HFF-Myc (cell line): Measurements from ENCODE around the gene MINDY3.

Experiments
- DNase-seq: peaks from one replicate; pipeline ENCODE4 v3.0.0-alpha.2; 2011; ENCODE audit warnings: low read depth; ENCODE audit errors: extremely low read depth
- H3K4me3 ChIP-seq: replicated peaks from 2 replicates; pipeline ENCODE4 v1.5.1; 2011; ENCODE audit warnings: low read depth, mild to moderate bottlenecking, control low read depth, low read length
- TF ChIP-seq, protein P1 (sequence below): IDR thresholded peaks from 2 replicates; pipeline ENCODE4 v1.5.1; 2012; ENCODE audit warnings: mild to moderate bottlenecking, low read depth, low read length, control low read depth; ENCODE audit errors: missing control alignments

The MINDY3 gene

DNA sequence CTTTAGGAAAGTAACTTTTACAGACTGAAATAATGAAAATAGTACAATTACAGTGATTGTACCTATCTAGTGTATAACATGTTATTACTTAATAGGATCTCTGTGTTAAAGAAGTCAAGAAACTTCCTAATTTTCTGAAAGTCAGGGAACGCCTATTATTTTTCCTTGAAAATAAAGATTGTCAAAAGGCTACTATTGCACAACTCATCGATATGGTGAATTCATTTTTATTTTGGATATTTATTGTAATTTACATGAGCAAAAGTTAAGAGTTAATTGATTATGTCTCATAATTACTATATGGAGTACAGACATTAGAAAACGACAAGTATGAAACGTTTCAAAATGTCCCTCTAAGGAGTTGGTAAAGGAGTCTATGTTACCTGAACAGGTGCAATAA is 12.8 kb downstream of the MINDY3 start:
- no peak overlapping the region for H3K4me3 ChIP-seq
- TF ChIP-seq, protein P1, sequence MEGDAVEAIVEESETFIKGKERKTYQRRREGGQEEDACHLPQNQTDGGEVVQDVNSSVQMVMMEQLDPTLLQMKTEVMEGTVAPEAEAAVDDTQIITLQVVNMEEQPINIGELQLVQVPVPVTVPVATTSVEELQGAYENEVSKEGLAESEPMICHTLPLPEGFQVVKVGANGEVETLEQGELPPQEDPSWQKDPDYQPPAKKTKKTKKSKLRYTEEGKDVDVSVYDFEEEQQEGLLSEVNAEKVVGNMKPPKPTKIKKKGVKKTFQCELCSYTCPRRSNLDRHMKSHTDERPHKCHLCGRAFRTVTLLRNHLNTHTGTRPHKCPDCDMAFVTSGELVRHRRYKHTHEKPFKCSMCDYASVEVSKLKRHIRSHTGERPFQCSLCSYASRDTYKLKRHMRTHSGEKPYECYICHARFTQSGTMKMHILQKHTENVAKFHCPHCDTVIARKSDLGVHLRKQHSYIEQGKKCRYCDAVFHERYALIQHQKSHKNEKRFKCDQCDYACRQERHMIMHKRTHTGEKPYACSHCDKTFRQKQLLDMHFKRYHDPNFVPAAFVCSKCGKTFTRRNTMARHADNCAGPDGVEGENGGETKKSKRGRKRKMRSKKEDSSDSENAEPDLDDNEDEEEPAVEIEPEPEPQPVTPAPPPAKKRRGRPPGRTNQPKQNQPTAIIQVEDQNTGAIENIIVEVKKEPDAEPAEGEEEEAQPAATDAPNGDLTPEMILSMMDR, result no peak
- no peak for DNase-seq

- no peak overlapping the region for H3K4me3 ChIP-seq
- DNase-seq, result no peak
- TF ChIP-seq, protein P1, result no peak
Observed at GRCh38 chr10:15844517-15844916, 15.8 kb downstream of the MINDY3 start.

DNA sequence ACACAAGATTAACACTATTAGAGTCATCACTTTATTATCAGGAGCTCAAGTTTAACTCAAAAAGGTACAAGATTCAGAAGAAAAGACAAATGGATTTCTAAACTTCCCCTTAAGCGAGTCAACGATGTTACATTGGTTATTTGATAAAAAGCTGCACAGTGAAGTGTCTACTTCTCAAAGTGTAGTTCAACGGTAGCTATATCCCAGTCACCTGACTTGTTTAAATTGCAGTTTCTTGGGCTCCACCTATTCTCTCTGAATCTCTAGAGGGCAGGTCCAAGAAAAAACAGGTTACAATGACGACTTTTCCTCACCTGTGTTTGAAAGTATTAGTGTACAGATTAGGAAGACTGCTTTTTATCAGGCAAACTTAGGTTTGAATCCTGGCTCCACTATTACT is 16.6 kb downstream of the MINDY3 start:
- no peak overlapping the region for H3K4me3 ChIP-seq
- TF ChIP-seq, protein P1, result no peak
- no peak for DNase-seq

DNA sequence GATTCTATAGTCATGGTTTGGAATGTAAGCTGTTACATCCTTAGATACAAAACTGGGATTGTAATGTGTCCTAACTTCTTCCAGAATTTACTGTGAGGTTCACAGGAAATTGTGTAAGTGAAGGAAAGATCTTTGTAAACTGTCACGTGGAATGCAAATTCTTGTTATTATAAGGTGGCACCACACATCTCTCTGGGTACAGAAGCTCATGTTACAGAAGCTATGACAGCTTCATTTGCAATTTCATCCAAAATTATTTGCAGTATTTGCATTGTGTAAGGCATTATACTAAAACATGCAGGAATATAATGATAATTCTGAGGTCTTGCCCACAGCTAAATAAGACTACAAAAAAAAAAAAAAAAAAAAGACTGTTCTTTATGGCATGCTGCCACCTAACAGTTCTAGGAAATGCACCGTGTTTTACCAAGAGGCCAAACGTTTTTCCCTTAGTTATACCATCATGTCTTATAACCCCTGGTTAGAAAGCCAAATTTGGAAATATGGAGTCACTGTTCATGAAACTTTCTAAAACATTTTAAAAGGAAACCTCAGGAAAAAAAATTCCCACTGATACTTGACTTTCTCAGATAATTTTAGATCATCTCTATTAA is 17.6 kb downstream of the MINDY3 start:
- TF ChIP-seq, protein P1, result no peak
- H3K4me3 ChIP-seq, result no peak overlapping the region
- DNase-seq, result no peak

DNA sequence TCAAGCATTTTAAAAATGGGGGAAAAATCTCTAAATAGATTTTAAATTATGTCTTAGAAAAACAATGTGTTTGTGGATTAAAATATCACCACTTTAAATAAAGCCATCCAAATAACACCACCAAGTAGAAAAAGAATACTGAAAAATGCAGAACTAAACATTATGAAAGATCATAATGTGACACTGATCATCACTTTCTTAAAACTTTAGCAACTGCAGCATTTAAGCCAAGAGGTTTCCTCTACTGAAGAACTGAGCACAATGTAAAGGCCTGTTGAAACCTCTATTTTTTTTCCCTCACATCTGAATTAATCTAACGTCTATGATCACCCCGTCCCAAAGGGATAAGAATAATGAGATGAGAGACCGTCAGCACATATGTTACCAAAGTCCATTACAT is 18.6 kb downstream of the MINDY3 start:
- no peak for DNase-seq
- TF ChIP-seq, protein P1, result no peak
- no peak overlapping the region for H3K4me3 ChIP-seq

DNA sequence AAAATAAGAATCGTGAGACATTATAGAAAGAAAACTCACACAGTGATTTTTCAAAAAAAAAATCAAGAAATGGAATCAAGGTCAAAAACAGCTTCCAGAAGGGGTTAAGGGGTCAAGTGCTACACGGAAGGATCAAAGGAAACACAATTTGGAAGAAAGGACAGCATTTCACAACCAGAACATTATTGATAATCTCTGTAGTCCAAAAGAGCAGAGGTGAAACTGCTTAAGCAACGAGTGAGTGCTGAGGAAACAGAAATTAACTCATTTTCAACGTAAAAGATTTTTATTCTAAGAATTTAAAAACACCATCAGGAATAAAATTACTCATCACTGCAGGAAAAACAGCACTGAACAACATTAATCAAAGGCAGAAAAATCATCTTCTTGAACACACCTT is 23.5 kb downstream of the MINDY3 start:
- no peak for DNase-seq
- H3K4me3 ChIP-seq, result no peak overlapping the region
- TF ChIP-seq, protein P1, result no peak

DNA sequence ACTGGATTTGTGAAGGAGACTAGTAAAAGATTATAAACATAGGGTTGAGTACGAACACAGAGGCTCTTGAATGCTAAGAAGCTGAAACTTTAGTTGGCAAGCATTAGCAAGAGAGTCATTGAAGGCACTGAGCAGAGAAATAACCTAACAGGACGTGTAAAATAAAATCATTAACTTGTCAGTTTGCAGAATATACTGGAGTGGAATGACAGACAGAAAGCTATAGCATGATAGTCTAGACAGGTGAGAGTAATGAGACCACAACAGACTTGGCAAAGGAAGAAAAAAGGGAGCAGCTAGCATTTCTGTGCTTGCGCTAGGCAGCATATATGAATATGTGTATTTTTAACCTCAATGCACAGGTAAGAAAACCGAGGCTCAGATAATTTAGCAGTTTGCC is 30.8 kb downstream of the MINDY3 start:
- TF ChIP-seq, protein P1, result no peak
- H3K4me3 ChIP-seq, result no peak overlapping the region
- no peak for DNase-seq
